Measurements from ENCODE around the gene JCHAIN. TPM values are rescaled to one million over a fixed set of nuclear protein-coding genes. Genes with fewer than 3 reads are reported as not detected.
"Not testable (repeated sequence)": the region's sequence is repeated elsewhere in the genome, so short reads cannot be mapped to it uniquely, and the experiment has no call there.

JCHAIN gene
- total RNA-seq, 1 donor from 2014 or later, result 13.3 TPM

DNA sequence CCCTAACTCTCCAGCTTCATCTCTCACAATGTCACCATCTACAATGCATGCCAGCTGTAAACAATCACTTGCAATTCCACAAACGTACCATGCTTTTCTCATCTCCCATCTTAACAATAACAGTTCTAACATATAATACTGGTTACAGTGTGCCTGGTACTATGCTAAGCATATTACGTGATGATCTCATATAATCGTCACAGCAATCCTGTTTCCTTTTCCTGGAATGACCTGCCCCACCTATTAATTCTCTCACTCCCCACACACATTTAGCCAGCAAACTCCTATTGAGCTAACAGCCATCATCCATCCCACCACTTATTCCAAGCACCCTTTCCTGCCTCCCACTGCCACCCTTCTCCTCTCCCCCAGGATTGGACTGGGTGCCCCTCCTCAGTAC, 7.9 kb downstream of the JCHAIN start:
- DNase-seq (ENCODE audit: low spot score) (no peak), ATAC-seq (no peak)
- intact Hi-C loops (cut with DNase I), result no loop called here

DNA sequence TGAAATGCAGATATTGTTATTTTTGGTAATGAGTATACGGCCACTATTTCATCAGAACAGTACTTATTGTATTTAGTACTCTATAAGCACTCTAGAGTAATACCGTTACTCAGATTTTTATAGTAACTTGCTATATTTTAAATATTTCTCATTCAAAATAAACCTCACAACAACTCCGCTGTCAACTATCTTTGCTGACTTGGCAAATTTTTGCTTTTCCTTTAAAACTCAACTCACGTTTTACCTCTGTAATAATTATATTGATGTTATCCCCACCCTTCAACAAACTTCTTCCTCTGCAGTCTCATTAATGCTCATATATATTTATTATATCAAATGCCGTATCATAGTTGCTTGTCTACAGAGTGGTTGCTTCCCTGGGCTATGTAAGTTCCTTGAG, 9.0 kb downstream of the JCHAIN start:
- intact Hi-C loops (cut with DNase I), result no loop called here
- no peak for DNase-seq (ENCODE audit: low spot score)
- no peak for ATAC-seq

DNA sequence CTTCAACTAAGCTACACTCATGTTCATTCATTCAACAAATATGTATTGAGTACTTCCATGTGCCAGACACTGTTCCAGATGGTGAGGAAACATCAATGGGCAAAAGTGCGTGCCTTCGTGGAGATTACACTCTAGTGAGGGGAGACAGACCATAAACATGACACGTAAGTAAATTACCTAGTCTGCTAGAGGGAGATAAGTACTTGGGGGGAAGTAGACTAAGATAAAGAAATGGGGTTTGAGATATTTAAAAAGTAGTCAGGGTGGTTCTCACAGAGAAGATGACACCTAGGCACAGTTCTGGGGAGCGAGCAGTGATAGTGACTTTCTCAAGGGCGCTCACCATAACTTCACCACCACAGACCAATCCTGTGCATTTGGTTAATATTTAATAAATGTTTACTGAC, 11.7 kb downstream of the JCHAIN start:
- no peak for ATAC-seq

DNA sequence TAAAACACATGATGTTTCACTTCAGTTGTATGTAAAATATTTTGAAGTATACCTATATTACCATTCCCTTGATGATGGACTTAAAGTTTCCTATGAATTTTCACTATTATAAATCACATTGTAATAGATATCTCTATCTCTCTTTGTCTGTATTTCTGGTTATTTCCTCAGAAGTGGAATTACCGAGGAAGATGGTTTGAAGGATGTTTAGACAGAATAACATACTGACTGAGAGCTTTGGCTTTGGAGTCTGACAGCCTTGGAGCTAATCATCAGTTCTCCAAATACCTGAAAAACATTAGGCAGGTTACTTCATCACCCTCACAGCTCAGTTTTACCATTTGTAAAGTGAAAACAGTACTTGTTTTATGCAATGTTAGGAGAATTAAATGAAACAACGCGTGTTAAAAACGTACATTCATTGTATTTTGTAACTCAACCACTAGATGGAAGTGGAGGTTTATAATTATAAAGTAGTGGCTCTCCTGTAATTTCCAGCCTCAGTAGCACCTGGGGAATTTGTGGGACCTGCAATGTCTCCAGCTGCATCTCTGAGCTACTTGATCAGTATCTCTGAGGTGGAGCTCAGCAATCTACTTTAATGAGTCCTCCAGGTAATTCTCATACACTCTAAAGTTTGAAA, 14.3 kb downstream of the JCHAIN start:
- intact Hi-C loops (cut with DNase I), result no loop called here
- ATAC-seq (peak; percentile 56), DNase-seq (ENCODE audit: low spot score) (no peak)

More for the DNA sequence above, 11.7 kb downstream of the JCHAIN start:
- intact Hi-C loops (cut with DNase I), result no loop called here
- no peak for DNase-seq (ENCODE audit: low spot score)

DNA sequence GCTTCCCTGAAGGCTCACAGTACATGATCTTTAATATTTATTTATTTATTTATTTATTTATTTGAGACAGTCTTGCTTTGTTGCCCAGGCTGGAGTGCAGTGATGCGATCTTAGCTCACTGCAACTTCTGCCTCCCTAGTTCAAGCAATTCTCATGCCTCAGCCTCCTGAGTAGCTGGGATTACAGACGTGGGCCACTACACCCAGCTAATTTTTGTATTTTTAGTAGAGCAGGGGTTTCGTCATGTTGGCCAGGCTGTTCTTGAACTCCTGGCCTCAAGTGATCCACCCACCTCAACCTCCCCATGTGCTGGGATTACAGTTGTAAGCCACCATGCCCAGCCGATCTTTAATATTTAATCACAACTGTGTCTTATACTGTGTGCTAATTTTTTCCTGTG, 15.6 kb downstream of the JCHAIN start:
- intact Hi-C loops (cut with DNase I); DNase-seq (ENCODE audit: low spot score); ATAC-seq: not testable (repeated sequence)

DNA sequence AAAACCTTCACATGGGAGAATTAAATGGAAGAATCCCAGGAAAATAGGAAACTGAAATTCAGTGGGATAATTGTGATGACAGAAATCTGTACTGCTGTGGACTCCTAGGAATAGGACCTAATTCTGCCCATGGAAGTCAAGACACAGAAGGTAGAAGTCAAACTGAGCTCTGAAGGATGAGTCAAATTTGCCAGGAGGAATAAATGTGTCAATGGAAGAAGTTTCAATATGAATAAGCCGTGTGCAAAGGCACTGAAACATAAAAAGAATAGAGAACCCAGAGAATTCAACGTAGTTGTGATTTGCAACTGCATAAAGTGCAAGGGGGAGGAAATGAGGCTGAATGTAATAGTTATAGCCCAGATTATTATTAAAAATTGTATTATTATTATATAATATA, 26.1 kb downstream of the JCHAIN start:
- ATAC-seq (no peak), DNase-seq (ENCODE audit: low spot score) (no peak)
- intact Hi-C loops (cut with DNase I), result no loop called here

DNA sequence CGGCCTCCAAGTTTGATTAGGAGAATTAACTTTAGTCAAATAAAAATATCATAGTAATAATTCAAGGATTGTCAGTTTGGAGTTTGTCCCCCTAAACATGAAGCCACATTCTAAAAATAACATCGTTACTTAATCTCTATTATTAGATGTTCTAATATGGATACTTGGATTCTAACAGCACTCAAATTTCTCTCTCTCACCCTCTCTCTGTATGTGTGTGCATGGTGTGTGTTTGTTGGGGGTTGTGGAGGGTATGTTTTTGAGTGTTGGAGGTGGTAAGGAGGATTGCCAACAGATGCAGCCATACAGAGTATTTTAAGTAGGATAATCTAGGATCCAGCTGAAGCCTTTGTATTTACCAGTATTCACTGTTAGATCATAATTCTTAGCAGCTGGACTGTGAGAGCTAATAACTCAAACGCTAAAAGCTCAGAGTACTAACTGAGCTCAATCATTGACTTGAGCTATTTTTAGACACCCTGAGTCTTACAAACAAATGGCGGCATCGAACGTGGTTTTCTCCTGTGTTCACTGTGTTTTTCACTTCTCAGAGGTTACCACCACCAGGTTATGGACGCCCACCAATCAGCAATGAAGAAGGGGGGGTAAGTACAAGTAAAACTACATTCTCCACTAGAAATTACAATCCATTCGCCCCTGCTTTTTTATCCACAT, 28.9 kb downstream of the JCHAIN start:
- no peak for ATAC-seq
- intact Hi-C loops (cut with DNase I), result no loop called here
- DNase-seq (ENCODE audit: low spot score), result no peak

DNA sequence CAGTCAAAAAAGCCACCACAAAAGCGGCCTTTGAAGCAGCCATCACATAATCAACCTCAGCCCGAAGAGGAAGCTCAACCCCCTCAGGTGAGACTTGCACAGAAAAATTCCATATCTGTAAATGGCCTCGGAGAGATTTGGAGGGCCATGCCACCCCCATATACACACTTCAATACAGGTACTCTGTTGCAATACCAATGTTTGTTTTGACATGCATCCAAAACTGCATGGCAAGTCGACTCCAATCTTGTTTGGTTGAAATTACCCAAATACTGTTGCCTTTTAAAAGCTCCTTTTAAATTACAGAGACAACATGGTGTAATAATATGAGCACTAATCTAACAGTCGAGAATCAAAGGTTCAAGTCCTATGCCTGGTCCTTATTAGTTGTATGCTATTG, 31.8 kb downstream of the JCHAIN start:
- intact Hi-C loops (cut with DNase I), result no loop called here
- DNase-seq (ENCODE audit: low spot score), result no peak
- ATAC-seq, result no peak

DNA sequence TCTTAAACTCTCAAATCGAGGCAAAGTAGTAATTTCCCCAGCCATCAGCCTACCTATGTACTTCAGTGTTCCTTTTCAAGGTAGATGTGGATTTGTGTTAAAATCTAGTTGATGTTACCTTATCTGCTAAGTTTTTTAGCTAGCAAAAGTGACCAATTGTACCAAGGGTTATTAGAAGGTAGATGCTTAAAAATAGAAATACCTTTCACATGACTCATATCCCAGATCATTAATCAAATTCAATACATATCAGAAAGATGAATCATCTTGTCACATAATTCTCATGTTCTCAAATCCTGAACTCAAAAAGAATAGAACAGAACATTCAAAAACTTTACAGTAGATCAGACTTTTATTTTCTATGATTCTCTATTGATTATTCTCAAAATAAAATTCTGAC, 34.3 kb downstream of the JCHAIN start:
- ATAC-seq, result no peak
- DNase-seq (ENCODE audit: low spot score), result no peak
- intact Hi-C loops (cut with DNase I), result no loop called here

DNA sequence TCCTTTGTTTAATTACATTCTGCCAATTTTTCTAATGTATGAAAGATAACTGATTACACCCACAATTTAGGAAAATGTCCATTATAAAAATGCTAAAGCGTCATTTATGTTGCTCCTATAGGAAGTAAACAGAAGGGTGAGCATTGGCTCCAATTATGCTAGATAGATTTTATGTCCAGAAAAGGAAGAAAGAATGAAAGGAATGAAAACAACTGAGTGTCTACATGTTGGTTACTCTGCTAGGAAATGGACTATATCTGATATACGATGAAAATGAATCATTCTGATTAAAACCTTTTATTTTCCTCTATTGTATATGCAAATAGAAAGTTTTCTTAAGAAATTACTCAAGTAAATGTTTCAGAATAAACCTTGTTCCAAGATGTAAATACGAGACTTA, 36.1 kb downstream of the JCHAIN start:
- ATAC-seq, result no peak
- intact Hi-C loops (cut with DNase I), result no loop called here
- DNase-seq (ENCODE audit: low spot score), result no peak

DNA sequence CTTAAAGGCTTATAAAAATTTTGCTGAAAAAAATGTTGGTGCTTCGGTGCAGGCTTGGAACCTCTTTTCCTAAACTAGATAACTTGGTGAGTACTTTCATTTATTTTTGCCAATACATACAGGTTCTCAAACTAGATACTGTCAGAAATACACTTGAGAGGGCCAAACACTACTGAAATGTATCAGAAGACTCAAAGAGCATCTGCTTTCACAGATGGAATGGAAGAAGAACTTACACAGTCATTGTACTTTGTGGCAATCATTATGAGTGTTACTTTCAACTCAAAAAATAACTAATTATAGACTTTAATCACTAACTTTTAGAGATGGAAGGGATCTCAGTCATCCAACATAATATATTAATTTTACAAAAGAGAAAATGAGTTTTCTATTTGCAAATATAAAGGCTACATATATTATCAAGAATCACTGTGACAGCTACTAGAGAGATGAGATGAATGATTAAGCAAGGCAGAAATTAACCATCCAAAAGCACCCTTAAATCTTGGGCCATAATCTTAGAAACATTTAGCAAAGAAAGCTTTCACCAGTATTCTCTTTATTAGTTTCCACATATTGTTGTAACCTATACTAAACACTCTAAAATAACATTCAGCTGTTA, 36.7 kb downstream of the JCHAIN start:
- ATAC-seq (no peak), DNase-seq (ENCODE audit: low spot score) (no peak)
- intact Hi-C loops (cut with DNase I), result no loop called here

DNA sequence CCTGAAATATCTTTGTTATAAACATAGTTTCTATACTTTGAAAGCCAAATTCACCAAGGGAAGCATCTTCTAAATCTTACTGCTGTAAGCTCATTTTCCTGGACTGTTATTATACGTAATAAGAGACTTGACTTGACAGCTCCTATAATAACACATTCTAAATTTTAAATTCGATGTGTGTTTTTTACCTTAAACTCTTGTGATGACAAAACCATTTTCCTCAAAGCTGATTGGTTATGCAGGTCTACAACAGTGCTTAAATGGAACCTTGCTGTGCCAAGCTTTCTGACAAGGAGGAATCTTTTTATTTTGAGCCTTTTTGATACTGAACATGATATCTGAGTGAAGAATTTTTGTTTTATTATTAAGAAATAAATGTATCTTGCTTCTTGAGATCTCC, 37.9 kb downstream of the JCHAIN start, which contains the start of gene ENAM:
TSS of gene ENAM (plus strand) at position 301 of the 400 bp plus-strand sequence. CDS start 757 bp downstream, outside the sequence.
- ATAC-seq, result no peak
- DNase-seq (ENCODE audit: low spot score), result no peak
- intact Hi-C loops (cut with DNase I), result no loop called here

DNA sequence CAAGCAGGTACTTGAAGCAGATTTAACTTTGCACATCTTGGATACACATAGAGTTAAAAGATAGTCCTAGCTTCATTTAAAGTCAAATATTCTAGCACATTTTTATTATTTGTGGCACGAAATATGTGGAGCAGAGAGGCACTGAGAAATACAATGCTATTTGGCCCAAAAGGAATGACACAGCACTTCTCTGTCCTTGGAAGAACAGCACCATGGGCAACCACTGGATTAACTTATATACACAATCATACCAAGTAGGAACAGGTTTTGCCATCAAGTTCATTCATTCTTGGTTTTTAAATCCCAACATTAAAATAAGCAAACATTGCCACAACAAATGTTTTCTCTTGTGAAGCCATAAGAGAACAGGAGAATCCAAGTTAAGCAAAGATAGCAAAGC, 38.7 kb downstream of the JCHAIN start:
- ATAC-seq (no peak), DNase-seq (ENCODE audit: low spot score) (no peak)
- intact Hi-C loops (cut with DNase I), result no loop called here

DNA sequence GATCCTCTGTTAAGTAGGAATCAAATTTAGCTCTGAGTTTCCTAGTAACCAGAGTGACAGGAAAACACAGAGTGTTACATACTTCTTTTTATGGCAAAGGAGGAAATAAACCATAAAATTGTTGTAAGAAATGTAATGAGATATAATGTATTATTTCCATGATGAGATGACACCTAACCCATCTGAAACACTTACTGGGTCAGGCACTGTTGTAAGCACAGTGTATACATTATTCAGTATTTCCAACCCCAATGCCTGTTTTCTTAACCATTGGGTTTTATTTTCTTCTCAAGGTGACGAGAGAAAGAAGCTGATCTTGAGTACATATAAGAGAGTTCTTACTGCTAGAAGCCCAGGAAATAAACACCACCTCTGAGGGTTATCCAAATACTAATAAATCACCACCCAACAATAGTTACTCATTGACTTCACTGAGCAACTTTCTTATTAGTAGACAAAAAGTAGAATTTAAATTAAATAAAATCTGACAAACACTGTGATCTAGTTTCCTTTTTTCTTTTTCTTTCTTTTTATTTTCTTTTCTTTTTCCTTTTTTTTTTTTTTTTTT, 42.0 kb downstream of the JCHAIN start:
- intact Hi-C loops (cut with DNase I), result no loop called here
- no peak for DNase-seq (ENCODE audit: low spot score)
- no peak for ATAC-seq

DNA sequence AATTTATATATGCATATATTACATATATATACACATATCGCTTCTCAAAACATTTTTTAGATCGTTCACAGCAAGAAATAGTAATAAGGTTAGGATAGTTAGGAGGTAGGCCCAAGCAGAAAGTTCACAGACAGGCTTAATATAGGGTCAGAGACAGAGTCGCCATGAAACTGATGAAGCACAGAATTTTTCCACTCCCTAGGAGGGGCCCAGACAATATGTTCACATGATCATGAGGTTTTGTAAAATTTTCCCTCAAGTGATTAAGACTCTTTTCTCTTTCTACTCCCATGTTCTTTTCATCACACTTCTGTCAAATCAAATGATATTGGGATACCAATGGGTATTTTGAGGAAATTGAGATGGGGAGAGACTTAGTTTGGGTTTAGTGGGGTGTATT, 43.0 kb downstream of the JCHAIN start:
- intact Hi-C loops (cut with DNase I), result no loop called here
- DNase-seq (ENCODE audit: low spot score), result no peak
- peak; percentile 38 for ATAC-seq

DNA sequence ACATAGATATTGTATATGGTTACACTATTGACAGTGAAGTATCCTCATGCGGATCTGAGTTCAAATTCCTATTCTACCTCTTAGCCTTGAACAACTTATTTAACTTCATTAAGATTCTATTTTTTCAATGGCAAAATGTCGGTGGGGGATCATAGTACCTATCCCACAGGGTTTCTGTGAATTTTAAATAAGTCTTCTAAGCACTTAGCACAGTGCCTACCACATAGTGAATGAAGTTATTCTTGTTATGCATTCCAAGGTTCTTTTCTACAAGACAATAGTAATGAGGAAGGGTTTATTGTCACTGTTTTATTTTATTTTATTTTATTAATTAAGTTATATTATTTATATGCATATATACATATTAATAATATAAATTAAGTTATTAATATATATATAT, 46.5 kb downstream of the JCHAIN start:
- ATAC-seq, result no peak
- DNase-seq (ENCODE audit: low spot score), result no peak
- intact Hi-C loops (cut with DNase I), result no loop called here

DNA sequence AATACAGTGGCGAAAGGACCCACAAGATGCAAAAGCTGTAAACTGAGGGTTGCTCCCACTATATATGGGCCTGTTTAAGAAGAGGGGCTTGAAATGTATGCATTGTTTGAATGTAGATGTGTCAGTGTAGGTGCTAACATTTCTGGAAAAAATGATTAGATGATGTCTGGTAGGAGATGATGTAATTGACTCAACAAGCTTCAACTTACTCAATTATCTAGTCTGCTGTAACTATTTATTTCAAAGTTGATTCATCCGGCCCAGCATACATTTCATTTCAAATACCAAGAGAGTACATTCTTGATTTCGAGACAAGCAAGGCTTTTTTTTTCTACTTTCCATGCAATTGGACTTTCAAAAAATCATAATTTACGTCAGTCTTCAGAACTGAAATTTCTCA, 47.0 kb downstream of the JCHAIN start:
- DNase-seq (ENCODE audit: low spot score) (no peak), ATAC-seq (no peak)
- intact Hi-C loops (cut with DNase I), result no loop called here

DNA sequence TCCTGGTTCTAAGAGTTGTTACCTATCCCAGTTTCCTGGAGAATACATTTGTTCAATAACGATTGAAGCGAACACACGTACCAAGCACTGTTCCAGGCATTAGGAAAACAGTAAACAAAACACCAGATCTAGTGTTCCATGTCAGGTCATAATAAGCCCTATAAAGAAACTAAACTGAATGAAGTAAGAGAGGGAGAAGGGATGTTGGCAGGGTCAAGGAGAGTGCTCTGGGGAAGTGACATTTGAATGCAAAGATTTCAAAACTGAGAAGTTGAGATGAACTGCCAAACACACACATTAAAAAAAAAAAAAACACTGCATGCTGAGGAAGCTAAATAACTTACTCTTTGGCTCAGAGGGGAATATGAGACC, 52.1 kb downstream of the JCHAIN start:
- DNase-seq (ENCODE audit: low spot score), result no peak
- ATAC-seq, result peak; percentile 26
- intact Hi-C loops (cut with DNase I), result no loop called here

DNA sequence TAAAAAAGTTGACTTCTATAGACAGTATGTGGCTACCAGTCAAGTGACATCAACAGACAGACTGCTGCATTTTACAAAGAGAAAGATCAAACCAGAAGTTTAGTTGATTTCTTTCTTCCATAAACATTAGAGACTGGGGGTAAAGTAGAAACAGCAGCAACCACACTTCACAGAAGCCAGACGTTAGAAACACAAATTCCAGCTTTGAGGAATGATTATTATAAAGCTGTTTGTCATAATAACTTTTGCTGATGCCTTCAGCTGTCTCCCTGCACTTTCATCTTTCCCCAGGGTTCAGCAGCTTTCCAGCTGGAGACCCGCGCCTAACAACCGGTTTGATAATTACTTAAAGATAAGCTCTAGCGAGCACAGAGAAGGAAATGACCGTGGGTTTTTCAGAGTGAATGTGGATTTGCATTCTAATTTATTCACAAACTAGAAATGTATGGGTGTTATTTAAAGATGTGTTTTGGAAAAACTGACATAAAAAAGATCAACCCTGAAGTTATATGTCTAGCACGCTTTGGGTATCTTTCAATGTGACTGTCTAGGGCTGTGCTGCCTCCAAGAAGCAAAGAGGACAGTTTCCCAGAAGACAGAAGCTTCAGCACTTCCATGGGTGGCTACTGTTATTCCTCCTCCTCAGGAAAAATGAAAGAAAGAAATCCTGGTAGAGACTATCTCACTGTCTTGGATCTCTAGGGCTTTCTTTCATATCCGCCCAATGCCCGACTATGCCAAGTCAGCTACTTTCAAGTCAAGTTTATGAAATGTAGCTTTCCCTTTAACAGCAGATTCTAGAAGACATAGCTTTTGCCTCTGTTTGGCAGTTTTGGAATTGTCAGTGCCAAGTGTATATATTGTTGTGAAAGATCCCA, 52.8 kb downstream of the JCHAIN start:
- intact Hi-C loops (cut with DNase I), result no loop called here
- DNase-seq (ENCODE audit: low spot score), result no peak
- ATAC-seq, result peak; percentile 20

Data from sciatic nerve (tissue), 2 donors.